Measurements from ENCODE around the gene MYO15B. TPM values are rescaled to one million over a fixed set of nuclear protein-coding genes. Genes with fewer than 3 reads are reported as not detected.

MYO15B gene
- total and polyA plus RNA-seq, 2 of the 4 experiments (the other 2 are of a cell fraction), result 0.18 to 0.65 TPM

DNA sequence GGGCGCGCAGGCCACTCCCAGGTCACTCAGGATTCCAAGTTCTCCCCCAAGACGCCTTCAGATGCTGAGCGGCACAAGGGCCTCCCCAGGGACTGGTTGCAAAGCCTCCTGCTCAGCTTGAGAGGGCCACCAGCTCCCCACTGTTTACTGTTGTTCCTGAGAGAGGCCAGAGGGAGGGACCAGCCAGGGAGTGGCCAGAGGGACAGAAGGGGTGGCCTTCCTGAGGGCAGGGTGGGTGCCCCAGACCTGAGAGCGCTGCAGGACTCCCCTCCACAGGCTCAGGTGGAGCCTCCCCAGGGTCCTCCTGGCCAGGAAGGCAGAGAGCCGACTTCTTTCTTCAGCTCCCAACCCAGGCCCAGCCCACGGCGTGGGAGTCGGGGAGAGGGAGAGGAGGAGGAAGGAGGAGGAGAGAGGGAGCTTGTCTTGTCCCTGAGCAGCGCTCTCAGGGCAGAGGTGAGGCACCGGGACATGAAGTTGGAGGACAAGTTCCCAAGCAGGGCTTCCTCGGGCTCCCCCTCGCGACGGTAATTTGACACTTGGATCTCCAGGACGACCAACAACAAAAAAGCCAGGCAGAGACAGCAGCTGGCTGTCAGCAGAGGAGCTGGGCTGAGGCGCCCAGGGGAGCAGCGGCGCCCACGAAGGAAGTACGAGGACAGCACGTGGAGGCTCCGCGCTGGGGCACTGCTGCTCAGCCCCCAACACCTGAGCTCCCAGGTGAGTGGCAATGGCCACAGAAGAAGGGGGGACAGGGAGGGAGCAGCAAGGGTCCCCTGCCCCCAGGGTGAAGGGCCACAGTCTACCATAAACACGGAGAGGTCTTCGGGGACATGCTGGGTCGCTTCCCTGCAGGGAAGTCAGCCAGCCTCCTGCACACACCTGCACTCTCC is 46.1 kb downstream of the MYO15B start (continued):
- TF ChIP-seq NFE2L2 (IDR thresholded peaks at IDR 0.05; ENCODE audit: low read depth, low read length) (no peak), MXI1 (IDR thresholded peaks at IDR 0.05; ENCODE audit: borderline replicate concordance, low read depth, low read length) (peak; percentile 95), RAD21 (IDR thresholded peaks at IDR 0.05; ENCODE audit: low read length) (0 out of 2 replicates have a peak, but pooled peaks have one; percentile 11), MAZ (IDR thresholded peaks at IDR 0.05; ENCODE audit: borderline replicate concordance, low read depth, low read length) (peak; percentile 43; the same call in 1 of the 2 replicates), FOS (IDR thresholded peaks at IDR 0.05; ENCODE audit: low read depth, low read length) (no peak), MAFK (IDR thresholded peaks at IDR 0.05; ENCODE audit: low read depth, low read length) (no peak)

Measured in IMR-90 (cell line).